ENCODE results near the gene PAQR6. TPM values are rescaled to one million over a fixed set of nuclear protein-coding genes. Genes with fewer than 3 reads are reported as not detected.

PAQR6 gene
- total RNA-seq, 1 donor from 2014 or later: 12.0 TPM

DNA sequence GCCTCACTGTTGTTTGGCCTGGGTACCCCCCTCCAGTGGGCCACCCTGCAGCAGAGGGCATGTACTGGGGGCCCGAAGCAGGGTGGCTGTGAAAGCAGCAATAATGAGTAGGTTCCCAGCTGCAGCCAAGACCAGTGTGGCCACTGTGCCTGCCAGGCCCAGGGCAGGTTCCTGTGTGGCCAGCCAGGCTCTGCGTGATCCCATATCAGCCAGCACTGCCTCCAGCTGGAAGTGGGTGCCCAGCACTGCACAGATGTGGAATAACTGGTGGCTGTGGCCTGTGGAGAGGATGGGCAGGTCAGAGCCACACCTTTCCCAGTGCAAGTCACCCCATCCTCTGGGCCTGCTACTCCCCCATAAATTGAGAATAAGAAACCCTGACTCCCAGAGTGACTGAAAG is 3.7 kb downstream of the PAQR6 start:
- DNase-seq (ENCODE audit: extremely low spot score, unreplicated experiment): no peak
- TF ChIP-seq, protein P1, sequence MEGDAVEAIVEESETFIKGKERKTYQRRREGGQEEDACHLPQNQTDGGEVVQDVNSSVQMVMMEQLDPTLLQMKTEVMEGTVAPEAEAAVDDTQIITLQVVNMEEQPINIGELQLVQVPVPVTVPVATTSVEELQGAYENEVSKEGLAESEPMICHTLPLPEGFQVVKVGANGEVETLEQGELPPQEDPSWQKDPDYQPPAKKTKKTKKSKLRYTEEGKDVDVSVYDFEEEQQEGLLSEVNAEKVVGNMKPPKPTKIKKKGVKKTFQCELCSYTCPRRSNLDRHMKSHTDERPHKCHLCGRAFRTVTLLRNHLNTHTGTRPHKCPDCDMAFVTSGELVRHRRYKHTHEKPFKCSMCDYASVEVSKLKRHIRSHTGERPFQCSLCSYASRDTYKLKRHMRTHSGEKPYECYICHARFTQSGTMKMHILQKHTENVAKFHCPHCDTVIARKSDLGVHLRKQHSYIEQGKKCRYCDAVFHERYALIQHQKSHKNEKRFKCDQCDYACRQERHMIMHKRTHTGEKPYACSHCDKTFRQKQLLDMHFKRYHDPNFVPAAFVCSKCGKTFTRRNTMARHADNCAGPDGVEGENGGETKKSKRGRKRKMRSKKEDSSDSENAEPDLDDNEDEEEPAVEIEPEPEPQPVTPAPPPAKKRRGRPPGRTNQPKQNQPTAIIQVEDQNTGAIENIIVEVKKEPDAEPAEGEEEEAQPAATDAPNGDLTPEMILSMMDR (IDR thresholded peaks at IDR 0.05): no peak
- Mint-ChIP-seq H3K9me3 (ENCODE audit: unreplicated experiment) (no peaks in the 10 kb centered on the region), H3K4me1 (ENCODE audit: unreplicated experiment) (peaks cover 13% of the 10 kb centered on the region), H3K27ac (ENCODE audit: unreplicated experiment) (no peak overlapping the region), H3K4me3 (ENCODE audit: unreplicated experiment) (no peak overlapping the region), H3K36me3 (ENCODE audit: unreplicated experiment) (peaks cover 6% of the 10 kb centered on the region), H3K27me3 (ENCODE audit: unreplicated experiment) (no peaks in the 10 kb centered on the region)

DNA sequence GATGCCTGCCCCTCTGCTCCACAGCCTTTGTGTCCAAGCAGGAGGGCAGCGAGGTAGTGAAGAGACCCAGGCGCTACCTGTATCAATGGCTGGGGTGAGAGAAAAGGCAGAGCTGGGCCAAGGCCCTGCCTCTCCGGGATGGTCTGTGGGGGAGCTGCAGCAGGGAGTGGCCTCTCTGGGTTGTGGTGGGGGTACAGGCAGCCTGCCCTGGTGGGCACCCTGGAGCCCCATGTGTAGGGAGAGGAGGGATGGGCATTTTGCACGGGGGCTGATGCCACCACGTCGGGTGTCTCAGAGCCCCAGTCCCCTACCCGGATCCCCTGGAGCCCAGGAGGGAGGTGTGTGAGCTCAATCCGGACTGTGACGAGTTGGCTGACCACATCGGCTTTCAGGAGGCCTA is 5.1 kb downstream of the PAQR6 start:
- peaks cover 10% of the 10 kb centered on the region for H3K36me3 Mint-ChIP-seq (ENCODE audit: unreplicated experiment)
- H3K4me3 Mint-ChIP-seq (ENCODE audit: unreplicated experiment): no peak overlapping the region
- TF ChIP-seq, protein P1 (IDR thresholded peaks at IDR 0.05): no peak
- no peaks in the 10 kb centered on the region for H3K9me3 Mint-ChIP-seq (ENCODE audit: unreplicated experiment)
- DNase-seq (ENCODE audit: extremely low spot score, unreplicated experiment): no peak
- no peaks in the 10 kb centered on the region for H3K27me3 Mint-ChIP-seq (ENCODE audit: unreplicated experiment)
- no peak overlapping the region for H3K27ac Mint-ChIP-seq (ENCODE audit: unreplicated experiment)
- H3K4me1 Mint-ChIP-seq (ENCODE audit: unreplicated experiment): peaks cover 13% of the 10 kb centered on the region

GRCh38 chr1:156241926-156242325 is 5.9 kb downstream of the PAQR6 start, which contains the start of gene BGLAP:
BGLAP (plus strand) TSS chr1:156242184; CDS start chr1:156242232, 48 bp downstream.
- Mint-ChIP-seq H3K36me3 (ENCODE audit: unreplicated experiment) (peaks cover 15% of the 10 kb centered on the region), H3K27ac (ENCODE audit: unreplicated experiment) (peak within 1 kb of the TSS; percentile 23), H3K4me3 (ENCODE audit: unreplicated experiment) (no peak within 1 kb of the TSS)

DNA sequence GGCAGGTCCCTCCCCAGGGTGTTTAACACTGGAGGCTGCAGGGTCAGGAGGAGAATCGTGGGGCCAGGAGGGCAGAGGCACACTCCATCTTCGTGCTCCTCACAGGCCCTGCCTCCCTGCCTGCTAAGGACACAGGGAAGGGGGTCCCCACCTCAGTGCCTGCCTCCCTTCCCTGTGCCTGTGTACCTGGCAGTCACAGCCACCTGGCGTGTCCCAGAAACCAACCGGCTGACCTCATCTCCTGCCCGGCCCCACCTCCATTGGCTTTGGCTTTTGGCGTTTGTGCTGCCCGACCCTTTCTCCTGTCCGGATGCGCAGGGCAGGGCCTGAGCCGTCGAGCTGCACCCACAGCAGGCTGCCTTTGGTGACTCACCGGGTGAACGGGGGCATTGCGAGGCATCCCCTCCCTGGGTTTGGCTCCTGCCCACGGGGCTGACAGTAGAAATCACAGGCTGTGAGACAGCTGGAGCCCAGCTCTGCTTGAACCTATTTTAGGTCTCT is 6.5 kb downstream of the PAQR6 start:
- Mint-ChIP-seq H3K36me3 (ENCODE audit: unreplicated experiment) (peaks cover 19% of the 10 kb centered on the region), H3K27me3 (ENCODE audit: unreplicated experiment) (no peaks in the 10 kb centered on the region), H3K27ac (ENCODE audit: unreplicated experiment) (peak overlapping the region; percentile 23), H3K9me3 (ENCODE audit: unreplicated experiment) (no peaks in the 10 kb centered on the region), H3K4me3 (ENCODE audit: unreplicated experiment) (no peak overlapping the region), H3K4me1 (ENCODE audit: unreplicated experiment) (peaks cover 13% of the 10 kb centered on the region)
- TF ChIP-seq, protein P1 (IDR thresholded peaks at IDR 0.05): no peak
- no peak for DNase-seq (ENCODE audit: extremely low spot score, unreplicated experiment)

More at GRCh38 chr1:156241926-156242325, 5.9 kb downstream of the PAQR6 start, which contains the start of gene BGLAP:
- Mint-ChIP-seq H3K4me1 (ENCODE audit: unreplicated experiment) (peaks cover 13% of the 10 kb centered on the region), H3K9me3 (ENCODE audit: unreplicated experiment) (no peaks in the 10 kb centered on the region), H3K27me3 (ENCODE audit: unreplicated experiment) (no peaks in the 10 kb centered on the region)
- no peak for DNase-seq (ENCODE audit: extremely low spot score, unreplicated experiment)
- TF ChIP-seq, protein P1 (IDR thresholded peaks at IDR 0.05): no peak

DNA sequence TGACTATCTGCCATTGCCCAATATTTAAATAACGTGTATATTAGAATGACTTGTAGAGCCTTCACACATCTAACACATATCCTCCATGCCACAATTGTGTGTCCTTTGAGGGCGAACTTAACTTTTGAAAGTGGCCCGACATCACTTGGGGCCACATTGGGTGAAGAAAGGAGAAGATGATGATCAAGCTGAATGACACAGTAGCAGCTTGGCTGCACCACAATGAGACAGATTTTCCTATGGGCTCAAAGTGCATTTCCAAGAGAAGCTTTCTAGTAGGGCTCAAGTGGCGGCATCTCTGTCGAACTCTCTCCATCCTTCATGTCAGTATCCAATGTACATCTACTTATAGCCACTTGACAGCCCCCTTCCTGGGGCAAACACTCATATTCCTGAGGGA is 9.6 kb downstream of the PAQR6 start:
- Mint-ChIP-seq H3K4me3 (ENCODE audit: unreplicated experiment) (no peak overlapping the region), H3K36me3 (ENCODE audit: unreplicated experiment) (peaks cover 24% of the 10 kb centered on the region), H3K4me1 (ENCODE audit: unreplicated experiment) (peaks cover 17% of the 10 kb centered on the region), H3K9me3 (ENCODE audit: unreplicated experiment) (no peaks in the 10 kb centered on the region), H3K27ac (ENCODE audit: unreplicated experiment) (no peak overlapping the region), H3K27me3 (ENCODE audit: unreplicated experiment) (no peaks in the 10 kb centered on the region)
- DNase-seq (ENCODE audit: extremely low spot score, unreplicated experiment): no peak
- TF ChIP-seq, protein P1 (IDR thresholded peaks at IDR 0.05): no peak
